Smooth muscle cell (in vitro differentiated cells): Measurements from ENCODE around the gene ANP32B. TPM values are rescaled to one million over a fixed set of nuclear protein-coding genes. Genes with fewer than 3 reads are reported as not detected.

ENCODE experiments used
- DNase-seq: peaks from one replicate; lab custom pipeline; 2025; ENCODE audit not compliant: unreplicated experiment; lab: John Stamatoyannopoulos, UW
- H2AFZ ChIP-seq: fragments of 200-600 bp; sonication (generic); 2 replicates; pipeline ENCODE4 v1.6.0; 2016; ENCODE audit warnings: antibody characterized with exemption, low read depth, mild to moderate bottlenecking
- H3F3A ChIP-seq: fragments of 200-600 bp; sonication (generic); 2 replicates; pipeline ENCODE4 v1.6.0; 2017; ENCODE audit warnings: antibody characterized with exemption, low read depth
- H3K27ac ChIP-seq: fragments of 200-600 bp; sonication (generic); 2 replicates; pipeline ENCODE4 v1.5.1; 2016; ENCODE audit warnings: low read depth, mild to moderate bottlenecking
- H3K27me3 ChIP-seq: fragments of 200-600 bp; sonication (generic); 2 replicates; pipeline ENCODE4 v1.6.1; 2016; ENCODE audit warnings: low read depth, mild to moderate bottlenecking
- H3K36me3 ChIP-seq: fragments of 200-600 bp; sonication (generic); 2 replicates; pipeline ENCODE4 v1.5.1; 2016; ENCODE audit warnings: low read depth
- H3K4me1 ChIP-seq: fragments of 200-600 bp; sonication (generic); 2 replicates; pipeline ENCODE4 v1.5.1; 2016; ENCODE audit warnings: low read depth
- H3K4me2 ChIP-seq: fragments of 200-600 bp; sonication (generic); 2 replicates; pipeline ENCODE4 v1.6.0; 2016; ENCODE audit warnings: mild to moderate bottlenecking
- H3K4me3 ChIP-seq: fragments of 200-600 bp; sonication (generic); 2 replicates; pipeline ENCODE4 v1.5.1; 2016; ENCODE audit warnings: mild to moderate bottlenecking
- H3K79me2 ChIP-seq: fragments of 200-600 bp; sonication (generic); 2 replicates; pipeline ENCODE4 v1.6.0; 2016; ENCODE audit warnings: low read depth, mild to moderate bottlenecking
- H3K9ac ChIP-seq: fragments of 200-600 bp; sonication (generic); 2 replicates; pipeline ENCODE4 v1.6.0; 2016; ENCODE audit warnings: low read depth
- H3K9me3 ChIP-seq: fragments of 200-600 bp; sonication (generic); replicated peaks from 2 replicates; pipeline ENCODE4 v1.5.1; 2016; ENCODE audit warnings: low read depth
- H4K20me1 ChIP-seq: fragments of 200-600 bp; sonication (generic); 2 replicates; pipeline ENCODE4 v1.6.0; 2016; ENCODE audit warnings: low read depth
- CTCF ChIP-seq: fragments of 200-600 bp; sonication (generic); IDR thresholded peaks from 2 replicates; pipeline ENCODE4 v1.5.1; 2017; ENCODE audit warnings: borderline replicate concordance, mild to moderate bottlenecking, antibody characterized with exemption; ENCODE audit not compliant: insufficient read depth, poor library complexity, severe bottlenecking
- WGBS: methylation state at CpG from one replicate; pipeline ENCODE4 v1.1.7; 2016; ENCODE audit warnings: low lambda C conversion rate; 5-methylcytosine and 5-hydroxymethylcytosine counted together
- polyA plus RNA-seq: library from polyadenylated mRNA; unstranded; fragments of >200 nt; fragmentation: Nextera tagmentation; extraction: Ambion mirVana; gene quantifications from 2 replicates; pipeline ENCODE4 v1.2.1, GENCODE V29; 2016
- total RNA-seq: library from RNA; depleted of rRNA; stranded (reverse); fragments of >200 nt; gene quantifications from 2 replicates; pipeline ENCODE4 v1.2.3, GENCODE V29; 2014

The ANP32B gene
- total and polyA plus RNA-seq, 2 experiments from 2014 or later, result 21.3 to 52.4 TPM

- Histone ChIP-seq H3K4me2 (no peak overlapping the region), H3K27me3 (peaks cover 91% of the 10 kb centered on the region), H3F3A (no peaks in the 10 kb centered on the region), H3K4me3 (no peak overlapping the region), H4K20me1 (no peaks in the 10 kb centered on the region), H3K27ac (no peak overlapping the region), H3K9me3 (no peaks in the 10 kb centered on the region), H3K36me3 (no peaks in the 10 kb centered on the region), H3K9ac (no peak overlapping the region), H3K4me1 (no peaks in the 10 kb centered on the region), H3K79me2 (no peaks in the 10 kb centered on the region), H2AFZ (no peak overlapping the region)
- no peak for DNase-seq
- TF ChIP-seq CTCF, result no peak
Measured at GRCh38 chr9:97936998-97937397, 46.1 kb upstream of the ANP32B start.

- Histone ChIP-seq H3K4me1 (no peaks in the 10 kb centered on the region), H3K9me3 (no peaks in the 10 kb centered on the region), H3K9ac (no peak within 1 kb of the TSS), H4K20me1 (no peaks in the 10 kb centered on the region), H3K79me2 (no peaks in the 10 kb centered on the region), H3F3A (no peaks in the 10 kb centered on the region), H3K4me3 (no peak within 1 kb of the TSS), H3K36me3 (no peaks in the 10 kb centered on the region), H3K27ac (no peak within 1 kb of the TSS), H2AFZ (no peak within 1 kb of the TSS), H3K27me3 (peaks cover 97% of the 10 kb centered on the region), H3K4me2 (no peak within 1 kb of the TSS)
- DNase-seq, result no peak
- TF ChIP-seq CTCF, result no peak
- 83% methylated on average over 3 of the region's 3 CpGs for WGBS
Measured at GRCh38 chr9:97938081-97938644, 45.0 kb upstream of the ANP32B start, which contains the start of gene HEMGN. Gene HEMGN (minus strand): TSS chr9:97938172. CDS start chr9:97938136, 36 bp downstream.

GRCh38 chr9:97940233-97940632 lies 42.9 kb upstream of the ANP32B start:
- Histone ChIP-seq H4K20me1 (no peaks in the 10 kb centered on the region), H3K9me3 (no peaks in the 10 kb centered on the region), H3K4me3 (no peak overlapping the region), H2AFZ (no peak overlapping the region), H3K4me1 (no peaks in the 10 kb centered on the region), H3K79me2 (no peaks in the 10 kb centered on the region), H3F3A (no peaks in the 10 kb centered on the region), H3K9ac (no peak overlapping the region), H3K4me2 (no peak overlapping the region), H3K36me3 (no peaks in the 10 kb centered on the region), H3K27me3 (peaks cover 96% of the 10 kb centered on the region), H3K27ac (no peak overlapping the region)
- DNase-seq, result no peak
- TF ChIP-seq CTCF, result no peak

- DNase-seq, result no peak
- Histone ChIP-seq H3K27me3 (peaks cover 93% of the 10 kb centered on the region), H3K4me1 (no peaks in the 10 kb centered on the region), H3K9me3 (no peaks in the 10 kb centered on the region), H3K79me2 (no peaks in the 10 kb centered on the region), H3K4me2 (no peak overlapping the region), H4K20me1 (no peaks in the 10 kb centered on the region), H3K9ac (no peak overlapping the region), H3F3A (no peaks in the 10 kb centered on the region), H2AFZ (no peak overlapping the region), H3K36me3 (no peaks in the 10 kb centered on the region), H3K27ac (no peak overlapping the region), H3K4me3 (no peak overlapping the region)
- TF ChIP-seq CTCF, result no peak
- 74% methylated on average over 3 of the region's 3 CpGs for WGBS
Measured at GRCh38 chr9:97940741-97941140, 42.4 kb upstream of the ANP32B start.
